Stimulated activated CD4-positive, alpha-beta T cell treated with anti-CD3 and anti-CD28 coated beads, Interleukin-4, amount 100 ng/mL, for 4 hours (primary cell): ENCODE data around the gene IQUB.
"Not testable (repeated sequence)": the region's sequence is repeated elsewhere in the genome, so short reads cannot be mapped to it uniquely, and the experiment has no call there.

Source experiments
- DNase-seq, 2 experiments: peaks; one replicate each; pipeline ENCODE4 v3.0.0-alpha.2; 2020

Gene IQUB

GRCh38 chr7:123534383-123535260 lies at the start of gene IQUB:
Gene IQUB, minus strand, starts transcription at chr7:123534595. Its CDS starts 22,255 bp downstream, at chr7:123512340.
- DNase-seq, result peak; percentile 94 to 97

- no peak for DNase-seq
Measured at GRCh38 chr7:123583821-123584220, 49.4 kb upstream of the IQUB start.

GRCh38 chr7:123581162-123581459 lies 46.7 kb upstream of the IQUB start:
- DNase-seq, result no peak

- no peak for DNase-seq
Measured at GRCh38 chr7:123580406-123581161, 46.2 kb upstream of the IQUB start.

GRCh38 chr7:123579416-123579815 lies 45.0 kb upstream of the IQUB start:
- DNase-seq, result no peak

GRCh38 chr7:123573896-123574467 lies 39.6 kb upstream of the IQUB start:
- DNase-seq, result no peak

- no peak for DNase-seq
Measured at GRCh38 chr7:123573341-123573740, 38.9 kb upstream of the IQUB start.

- DNase-seq, result no peak
Measured at GRCh38 chr7:123571684-123572083, 37.3 kb upstream of the IQUB start.

- no peak for DNase-seq
Measured at GRCh38 chr7:123571187-123571586, 36.8 kb upstream of the IQUB start.

- DNase-seq, result no peak
Measured at GRCh38 chr7:123570390-123571182, 36.2 kb upstream of the IQUB start.

- no peak for DNase-seq
Measured at GRCh38 chr7:123569352-123570010, 35.1 kb upstream of the IQUB start.

- no peak for DNase-seq
Measured at GRCh38 chr7:123562121-123562520, 27.7 kb upstream of the IQUB start.

- DNase-seq, result no peak
Measured at GRCh38 chr7:123558289-123558874, 24.0 kb upstream of the IQUB start.

GRCh38 chr7:123557398-123558288 lies 23.2 kb upstream of the IQUB start, which contains the start of gene NDUFA5:
Gene NDUFA5, minus strand, starts transcription at chr7:123557818. Its CDS starts 23 bp downstream, at chr7:123557795.
- DNase-seq, result peak; percentile 87 to 97

GRCh38 chr7:123557016-123557397 lies 22.6 kb upstream of the IQUB start:
- no peak for DNase-seq

- no peak for DNase-seq
Measured at GRCh38 chr7:123555484-123555883, 21.1 kb upstream of the IQUB start.

- no peak for DNase-seq
Measured at GRCh38 chr7:123553159-123553558, 18.8 kb upstream of the IQUB start.

- no peak for DNase-seq
Measured at GRCh38 chr7:123552641-123553040, 18.2 kb upstream of the IQUB start.

GRCh38 chr7:123552134-123552533 lies 17.7 kb upstream of the IQUB start:
- DNase-seq, result not testable (repeated sequence)

GRCh38 chr7:123548406-123548805 lies 14.0 kb upstream of the IQUB start:
- no peak for DNase-seq

GRCh38 chr7:123539871-123540270 lies 5.5 kb upstream of the IQUB start:
- no peak for DNase-seq
